ENCODE measurements around the gene PTP4A2.

Gene PTP4A2

DNA sequence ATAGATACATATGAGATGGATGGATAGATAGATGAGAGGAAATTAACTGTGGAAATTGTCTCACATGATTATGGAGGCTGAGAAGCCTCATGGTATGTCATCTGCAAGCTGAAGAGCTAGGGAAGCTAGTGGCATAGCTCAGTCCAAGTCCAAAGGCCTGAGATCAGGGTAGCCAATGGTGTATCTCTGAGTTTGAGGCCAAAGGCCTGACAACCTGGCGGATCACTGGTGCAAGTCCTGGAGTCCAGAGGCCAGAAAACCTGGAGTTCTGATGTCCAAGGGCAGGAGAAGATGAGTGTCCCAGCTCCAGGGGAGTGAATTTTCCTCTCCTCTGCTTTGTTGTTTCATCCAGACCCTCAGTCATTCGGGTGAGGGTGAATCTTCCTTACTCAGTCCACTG is 78.4 kb downstream of the PTP4A2 start:
- DNase-seq (ENCODE audit: low read depth) = no peak

DNA sequence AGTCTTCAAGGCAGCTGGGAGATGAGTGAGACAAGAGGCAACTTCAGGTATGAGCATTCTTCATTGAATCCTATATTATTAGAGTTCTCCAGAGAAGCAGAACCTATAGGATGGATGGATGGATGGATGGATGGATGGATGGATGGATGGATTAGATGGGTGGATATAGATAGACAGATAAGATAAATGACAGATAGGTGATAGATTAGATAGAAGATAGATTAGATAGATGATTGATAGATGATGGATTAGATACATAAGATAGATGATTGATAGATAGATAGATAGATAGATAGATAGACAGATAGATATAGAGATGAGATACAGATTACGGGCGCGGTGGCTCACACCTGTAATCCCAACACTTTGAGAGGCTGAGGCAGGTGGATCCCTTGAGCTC is 79.1 kb downstream of the PTP4A2 start:
- no peak for DNase-seq (ENCODE audit: low read depth)

DNA sequence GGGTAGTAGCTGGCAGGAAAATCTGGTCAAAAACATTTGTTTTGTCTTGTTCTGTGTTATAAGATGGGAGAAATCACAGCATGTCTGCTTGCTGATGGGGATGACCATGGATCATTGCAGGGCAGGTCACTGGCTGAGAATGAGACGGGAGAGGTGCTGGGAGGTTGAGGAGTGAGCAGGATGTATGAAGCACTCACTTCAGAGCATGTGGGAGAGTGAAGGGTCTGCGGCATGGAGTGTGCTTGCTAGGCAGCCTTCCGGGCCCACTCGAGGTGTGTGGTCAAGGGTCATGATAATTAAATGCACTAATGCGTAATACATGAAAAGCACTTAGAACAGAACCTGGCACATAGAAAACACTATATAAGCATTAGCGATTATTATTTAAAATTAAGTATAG is 80.3 kb downstream of the PTP4A2 start:
- no peak for DNase-seq (ENCODE audit: low read depth)

All from activated T-helper 1 cell treated with Interleukin-2 at 50 U/mL for 16 hours (primary cell).